ENCODE measurements around the gene PRSS50. TPM values are rescaled to one million over a fixed set of nuclear protein-coding genes. Genes with fewer than 3 reads are reported as not detected.

PRSS50 gene
- polyA plus RNA-seq, 1 of the 3 experiments (the other 2 are of a cell fraction): not detected

DNA sequence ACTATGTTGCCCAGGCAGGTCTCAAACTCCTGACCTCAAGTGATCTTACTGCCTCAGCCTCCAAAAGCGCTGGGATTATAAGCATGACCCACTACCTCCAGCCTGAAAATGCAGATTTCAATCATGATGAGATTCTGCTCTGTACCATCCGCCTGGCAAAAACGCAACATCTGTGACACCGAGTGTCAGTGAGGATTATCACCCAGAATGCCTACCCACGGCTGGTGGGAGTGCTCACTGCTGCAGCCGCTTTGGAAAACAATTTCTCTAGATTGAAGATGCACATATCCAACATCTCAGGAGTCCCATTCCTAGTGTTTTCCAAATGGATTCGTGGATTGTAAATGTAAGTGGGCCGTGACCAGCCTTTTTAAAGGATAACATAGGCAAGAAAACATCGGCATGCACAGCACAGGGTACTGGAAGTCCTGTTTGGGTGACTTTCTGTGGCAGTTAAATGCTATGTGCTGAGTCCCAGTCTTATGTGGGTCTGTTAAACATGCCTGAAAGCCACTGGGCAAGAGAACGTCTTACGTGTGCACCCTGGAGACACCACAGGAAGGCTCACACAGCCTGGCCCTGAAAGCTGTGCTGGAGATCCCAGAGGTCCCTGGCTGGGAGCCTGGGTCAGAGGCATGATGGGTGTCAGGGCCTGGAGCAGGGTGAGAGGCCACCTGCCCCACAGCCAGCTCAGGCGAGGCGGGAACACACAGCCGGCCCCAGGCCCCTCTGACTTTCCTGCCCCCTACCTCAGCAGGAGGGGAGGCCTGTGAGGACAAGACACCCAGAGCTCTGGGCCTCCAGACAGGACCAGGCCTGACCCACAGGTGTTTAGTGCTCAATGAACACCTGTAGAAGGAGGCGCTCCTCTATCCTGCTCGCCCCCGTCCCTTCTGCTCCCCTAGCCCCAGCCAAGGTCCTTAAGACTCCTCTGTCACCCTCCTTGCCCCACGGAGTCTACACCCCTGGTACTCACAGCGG, 918 bp downstream of the PRSS50 start:
- TF ChIP-seq, protein P1, sequence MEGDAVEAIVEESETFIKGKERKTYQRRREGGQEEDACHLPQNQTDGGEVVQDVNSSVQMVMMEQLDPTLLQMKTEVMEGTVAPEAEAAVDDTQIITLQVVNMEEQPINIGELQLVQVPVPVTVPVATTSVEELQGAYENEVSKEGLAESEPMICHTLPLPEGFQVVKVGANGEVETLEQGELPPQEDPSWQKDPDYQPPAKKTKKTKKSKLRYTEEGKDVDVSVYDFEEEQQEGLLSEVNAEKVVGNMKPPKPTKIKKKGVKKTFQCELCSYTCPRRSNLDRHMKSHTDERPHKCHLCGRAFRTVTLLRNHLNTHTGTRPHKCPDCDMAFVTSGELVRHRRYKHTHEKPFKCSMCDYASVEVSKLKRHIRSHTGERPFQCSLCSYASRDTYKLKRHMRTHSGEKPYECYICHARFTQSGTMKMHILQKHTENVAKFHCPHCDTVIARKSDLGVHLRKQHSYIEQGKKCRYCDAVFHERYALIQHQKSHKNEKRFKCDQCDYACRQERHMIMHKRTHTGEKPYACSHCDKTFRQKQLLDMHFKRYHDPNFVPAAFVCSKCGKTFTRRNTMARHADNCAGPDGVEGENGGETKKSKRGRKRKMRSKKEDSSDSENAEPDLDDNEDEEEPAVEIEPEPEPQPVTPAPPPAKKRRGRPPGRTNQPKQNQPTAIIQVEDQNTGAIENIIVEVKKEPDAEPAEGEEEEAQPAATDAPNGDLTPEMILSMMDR (IDR thresholded peaks at IDR 0.05): no peak
- TF ChIP-seq SIN3A (IDR thresholded peaks at IDR 0.05; ENCODE audit: borderline replicate concordance, low read depth, low read length) (no peak), POLR2AphosphoS5 (IDR thresholded peaks at IDR 0.05; ENCODE audit: low read depth, low read length) (no peak), FOXM1 (IDR thresholded peaks at IDR 0.05; ENCODE audit: low read depth) (no peak), GABPA (IDR thresholded peaks at IDR 0.05; ENCODE audit: low read depth) (no peak), RXRA (IDR thresholded peaks at IDR 0.05; ENCODE audit: borderline replicate concordance, low read depth) (no peak), FOSL2 (IDR thresholded peaks at IDR 0.05; ENCODE audit: borderline replicate concordance, low read depth) (no peak), MEF2A (IDR thresholded peaks at IDR 0.05; ENCODE audit: borderline replicate concordance, low read depth) (no peak), RCOR1 (IDR thresholded peaks at IDR 0.05; ENCODE audit: low read length) (no peak), SMC3 (IDR thresholded peaks at IDR 0.05; ENCODE audit: low read depth, low read length) (no peak), RAD21 (IDR thresholded peaks at IDR 0.05; ENCODE audit: low read length) (no peak), NFIC (IDR thresholded peaks at IDR 0.05; ENCODE audit: borderline replicate concordance) (no peak), CHD2 (IDR thresholded peaks at IDR 0.05; ENCODE audit: low read length, partially characterized antibody) (no peak), RFX5 (IDR thresholded peaks at IDR 0.05; ENCODE audit: low read length) (no peak)
- TF ChIP-seq, protein P2, sequence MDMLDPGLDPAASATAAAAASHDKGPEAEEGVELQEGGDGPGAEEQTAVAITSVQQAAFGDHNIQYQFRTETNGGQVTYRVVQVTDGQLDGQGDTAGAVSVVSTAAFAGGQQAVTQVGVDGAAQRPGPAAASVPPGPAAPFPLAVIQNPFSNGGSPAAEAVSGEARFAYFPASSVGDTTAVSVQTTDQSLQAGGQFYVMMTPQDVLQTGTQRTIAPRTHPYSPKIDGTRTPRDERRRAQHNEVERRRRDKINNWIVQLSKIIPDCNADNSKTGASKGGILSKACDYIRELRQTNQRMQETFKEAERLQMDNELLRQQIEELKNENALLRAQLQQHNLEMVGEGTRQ (IDR thresholded peaks at IDR 0.05; ENCODE audit: borderline replicate concordance, low read depth, low read length): no peak
- TF ChIP-seq, protein P3, sequence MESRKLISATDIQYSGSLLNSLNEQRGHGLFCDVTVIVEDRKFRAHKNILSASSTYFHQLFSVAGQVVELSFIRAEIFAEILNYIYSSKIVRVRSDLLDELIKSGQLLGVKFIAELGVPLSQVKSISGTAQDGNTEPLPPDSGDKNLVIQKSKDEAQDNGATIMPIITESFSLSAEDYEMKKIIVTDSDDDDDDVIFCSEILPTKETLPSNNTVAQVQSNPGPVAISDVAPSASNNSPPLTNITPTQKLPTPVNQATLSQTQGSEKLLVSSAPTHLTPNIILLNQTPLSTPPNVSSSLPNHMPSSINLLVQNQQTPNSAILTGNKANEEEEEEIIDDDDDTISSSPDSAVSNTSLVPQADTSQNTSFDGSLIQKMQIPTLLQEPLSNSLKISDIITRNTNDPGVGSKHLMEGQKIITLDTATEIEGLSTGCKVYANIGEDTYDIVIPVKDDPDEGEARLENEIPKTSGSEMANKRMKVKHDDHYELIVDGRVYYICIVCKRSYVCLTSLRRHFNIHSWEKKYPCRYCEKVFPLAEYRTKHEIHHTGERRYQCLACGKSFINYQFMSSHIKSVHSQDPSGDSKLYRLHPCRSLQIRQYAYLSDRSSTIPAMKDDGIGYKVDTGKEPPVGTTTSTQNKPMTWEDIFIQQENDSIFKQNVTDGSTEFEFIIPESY (IDR thresholded peaks at IDR 0.05; ENCODE audit: borderline replicate concordance, low read depth): no peak
- TF ChIP-seq, protein P4, sequence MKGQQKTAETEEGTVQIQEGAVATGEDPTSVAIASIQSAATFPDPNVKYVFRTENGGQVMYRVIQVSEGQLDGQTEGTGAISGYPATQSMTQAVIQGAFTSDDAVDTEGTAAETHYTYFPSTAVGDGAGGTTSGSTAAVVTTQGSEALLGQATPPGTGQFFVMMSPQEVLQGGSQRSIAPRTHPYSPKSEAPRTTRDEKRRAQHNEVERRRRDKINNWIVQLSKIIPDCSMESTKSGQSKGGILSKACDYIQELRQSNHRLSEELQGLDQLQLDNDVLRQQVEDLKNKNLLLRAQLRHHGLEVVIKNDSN (IDR thresholded peaks at IDR 0.05; ENCODE audit: borderline replicate concordance, low read depth): no peak
- TF ChIP-seq, protein P5, sequence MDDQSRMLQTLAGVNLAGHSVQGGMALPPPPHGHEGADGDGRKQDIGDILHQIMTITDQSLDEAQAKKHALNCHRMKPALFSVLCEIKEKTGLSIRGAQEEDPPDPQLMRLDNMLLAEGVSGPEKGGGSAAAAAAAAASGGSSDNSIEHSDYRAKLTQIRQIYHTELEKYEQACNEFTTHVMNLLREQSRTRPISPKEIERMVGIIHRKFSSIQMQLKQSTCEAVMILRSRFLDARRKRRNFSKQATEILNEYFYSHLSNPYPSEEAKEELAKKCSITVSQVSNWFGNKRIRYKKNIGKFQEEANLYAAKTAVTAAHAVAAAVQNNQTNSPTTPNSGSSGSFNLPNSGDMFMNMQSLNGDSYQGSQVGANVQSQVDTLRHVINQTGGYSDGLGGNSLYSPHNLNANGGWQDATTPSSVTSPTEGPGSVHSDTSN (IDR thresholded peaks at IDR 0.05): no peak
- Histone ChIP-seq H3F3A (replicated peaks; ENCODE audit: insufficient read depth) (no peaks in the 10 kb centered on the region), H2AFZ (ENCODE audit: low read depth) (no peak overlapping the region), H3K9me3 (no peaks in the 10 kb centered on the region), H3K27me3 (ENCODE audit: insufficient read depth) (no peaks in the 10 kb centered on the region), H3K4me3 (ENCODE audit: low read depth in 2 of 2, low read length in 1 of 2) (no peak overlapping the region), H3K9ac (no peak overlapping the region), H4K20me1 (ENCODE audit: insufficient read depth) (no peaks in the 10 kb centered on the region), H3K27ac (ENCODE audit: low read depth in 2 of 2, low read length in 1 of 2) (no peak overlapping the region), H3K4me1 (ENCODE audit: control insufficient read depth in 1 of 2, insufficient read depth in 2 of 2, low read depth in 1 of 2, low read length in 1 of 2) (no peaks in the 10 kb centered on the region), H3K79me2 (ENCODE audit: insufficient read depth) (no peaks in the 10 kb centered on the region), H3K9me2 (no peaks in the 10 kb centered on the region), H3K36me3 (replicated peaks in 1 of 2; ENCODE audit: control insufficient read depth in 1 of 2, insufficient read depth in 2 of 2, low read length in 1 of 2) (no peaks in the 10 kb centered on the region), H3K4me2 (no peak overlapping the region)
- CTCF ChIA-PET: interaction anchor here (0.6 to 3.6 kb wide), 7 partner anchors 11 to 283 kb away, joined by 3 to 20 read pairs (median 4); no protein-coding TSS in a partner anchor
- DNase-seq: no peak
- WGBS (ENCODE audit: low lambda C conversion rate): 79% methylated on average over 16 of the region's 19 CpGs
- POLR2A ChIA-PET: interaction anchor here (0.5 kb wide), 1 partner anchor 260 kb away, joined by 3 read pairs; no protein-coding TSS in a partner anchor
